Loucy (cell line): Measurements from ENCODE around the gene ALK.

Experiments used
- EZH2phosphoT487 ChIP-seq: fragments of 200-600 bp; IDR thresholded peaks from 2 replicates; pipeline ENCODE4 v1.6.1; 2018; ENCODE audit warnings: antibody characterized with exemption, mild to moderate bottlenecking, moderate library complexity, borderline replicate concordance
- TF ChIP-seq, protein P1 (sequence below): fragments of 200-600 bp; sonication (generic); conservative IDR thresholded peaks from 2 replicates; pipeline ENCODE4 v1.5.1; 2014; ENCODE audit warnings: mild to moderate bottlenecking, antibody characterized with exemption, low read length

- TF ChIP-seq, protein P1, sequence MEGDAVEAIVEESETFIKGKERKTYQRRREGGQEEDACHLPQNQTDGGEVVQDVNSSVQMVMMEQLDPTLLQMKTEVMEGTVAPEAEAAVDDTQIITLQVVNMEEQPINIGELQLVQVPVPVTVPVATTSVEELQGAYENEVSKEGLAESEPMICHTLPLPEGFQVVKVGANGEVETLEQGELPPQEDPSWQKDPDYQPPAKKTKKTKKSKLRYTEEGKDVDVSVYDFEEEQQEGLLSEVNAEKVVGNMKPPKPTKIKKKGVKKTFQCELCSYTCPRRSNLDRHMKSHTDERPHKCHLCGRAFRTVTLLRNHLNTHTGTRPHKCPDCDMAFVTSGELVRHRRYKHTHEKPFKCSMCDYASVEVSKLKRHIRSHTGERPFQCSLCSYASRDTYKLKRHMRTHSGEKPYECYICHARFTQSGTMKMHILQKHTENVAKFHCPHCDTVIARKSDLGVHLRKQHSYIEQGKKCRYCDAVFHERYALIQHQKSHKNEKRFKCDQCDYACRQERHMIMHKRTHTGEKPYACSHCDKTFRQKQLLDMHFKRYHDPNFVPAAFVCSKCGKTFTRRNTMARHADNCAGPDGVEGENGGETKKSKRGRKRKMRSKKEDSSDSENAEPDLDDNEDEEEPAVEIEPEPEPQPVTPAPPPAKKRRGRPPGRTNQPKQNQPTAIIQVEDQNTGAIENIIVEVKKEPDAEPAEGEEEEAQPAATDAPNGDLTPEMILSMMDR, result no peak
- TF ChIP-seq EZH2phosphoT487, result no peak
Observed at GRCh38 chr2:29864988-29865387, 56.4 kb downstream of the ALK start.
